Non-pigmented ciliary epithelial cell (primary cell): ENCODE results near the gene RAB33A.

Experiments used
- DNase-seq: peaks from one replicate; pipeline ENCODE4 v3.0.0-alpha.2; 2010; ENCODE audit warnings: low read depth

The RAB33A gene

DNA sequence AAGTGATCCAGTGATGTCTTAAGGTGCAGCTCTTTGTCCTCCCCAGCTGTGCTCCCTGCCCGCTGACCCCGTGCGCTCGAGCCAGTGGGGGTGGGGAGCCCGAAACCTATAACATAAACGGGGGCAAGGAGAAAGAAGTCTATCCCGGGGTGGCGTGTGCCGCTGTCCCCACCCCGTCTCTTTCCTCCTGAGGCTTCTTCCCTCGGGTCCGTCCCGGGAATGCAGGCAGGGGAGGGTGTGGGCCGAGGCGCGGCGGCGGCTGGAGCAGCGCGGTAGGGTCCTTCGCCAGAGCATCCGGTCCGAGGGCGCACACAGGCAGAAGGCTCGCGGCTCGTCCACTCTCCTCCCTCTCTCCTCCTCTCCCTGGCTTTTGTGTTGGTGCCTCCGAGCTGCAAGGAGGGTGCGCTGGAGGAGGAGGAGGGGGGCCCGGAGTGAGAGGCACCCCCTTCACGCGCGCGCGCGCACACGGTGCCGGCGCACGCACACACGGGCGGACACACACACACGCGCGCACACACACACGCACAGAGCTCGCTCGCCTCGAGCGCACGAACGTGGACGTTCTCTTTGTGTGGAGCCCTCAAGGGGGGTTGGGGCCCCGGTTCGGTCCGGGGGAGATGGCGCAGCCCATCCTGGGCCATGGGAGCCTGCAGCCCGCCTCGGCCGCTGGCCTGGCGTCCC lies at the start of gene RAB33A:
Gene RAB33A (plus strand): TSS at position 517 of the 681 bp plus-strand sequence. CDS start 101 bp downstream, at position 618.
- DNase-seq = no peak

GRCh38 chrX:130124577-130124976 lies 47.2 kb upstream of the RAB33A start:
- DNase-seq = no peak

GRCh38 chrX:130125091-130125874 lies 46.5 kb upstream of the RAB33A start:
- no peak for DNase-seq

- DNase-seq = no peak
Measured at GRCh38 chrX:130130990-130131389, 40.8 kb upstream of the RAB33A start.

- DNase-seq = no peak
Measured at GRCh38 chrX:130136496-130136895, 35.3 kb upstream of the RAB33A start.

DNA sequence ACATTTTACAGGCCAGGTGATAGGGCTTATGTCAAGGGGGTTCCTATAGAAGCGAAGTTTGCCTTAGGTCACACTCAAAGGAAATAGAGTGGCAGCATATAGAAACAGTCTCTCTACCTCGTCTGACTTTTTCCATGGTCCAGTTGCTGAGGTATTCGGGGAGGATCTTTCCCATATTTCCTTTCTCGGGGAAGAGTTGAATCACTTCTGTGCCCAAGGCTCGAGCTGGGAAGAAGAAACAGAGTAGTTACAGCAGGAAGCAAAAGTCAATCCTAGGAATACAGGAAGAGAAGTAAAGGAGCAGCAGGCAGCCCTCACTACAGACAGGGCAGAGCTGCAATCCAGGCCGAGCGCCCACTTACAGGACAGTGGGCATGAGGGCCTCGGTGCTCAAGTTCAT lies 34.8 kb upstream of the RAB33A start:
- DNase-seq = no peak

DNA sequence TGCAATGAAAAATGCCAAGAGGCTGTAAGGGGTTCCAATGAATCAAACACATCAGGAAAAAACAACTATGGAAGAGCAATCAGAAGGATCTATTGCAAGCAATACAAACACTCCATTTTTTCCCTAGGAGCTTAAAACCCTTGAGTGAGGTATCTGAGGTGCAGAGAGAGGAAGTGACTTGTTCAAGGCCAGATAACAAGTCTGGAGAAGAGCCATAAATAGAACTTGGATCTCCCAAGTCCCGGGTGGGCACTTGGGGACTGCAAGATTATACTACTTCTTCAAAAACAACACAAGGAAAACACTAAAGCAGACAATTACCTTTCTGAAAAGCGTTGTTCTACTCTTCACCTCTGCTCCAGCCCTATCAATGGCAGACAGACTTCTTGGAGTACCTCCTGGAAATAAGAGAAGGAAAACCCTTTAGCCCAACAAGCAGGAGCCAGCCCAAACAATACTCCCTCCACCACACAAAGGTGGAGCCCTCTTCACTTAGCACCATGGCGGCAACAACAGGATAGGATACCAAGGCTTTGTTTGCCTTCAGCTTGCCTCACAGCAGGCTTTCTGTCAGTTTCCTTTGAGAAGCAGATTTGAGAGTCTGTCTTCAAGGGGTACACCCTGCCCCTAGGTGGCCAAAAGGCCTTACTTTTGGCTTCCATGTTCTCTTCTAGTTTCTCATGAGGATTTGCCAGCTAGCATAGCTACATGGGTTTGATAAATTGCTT lies 32.1 kb upstream of the RAB33A start:
- no peak for DNase-seq

DNA sequence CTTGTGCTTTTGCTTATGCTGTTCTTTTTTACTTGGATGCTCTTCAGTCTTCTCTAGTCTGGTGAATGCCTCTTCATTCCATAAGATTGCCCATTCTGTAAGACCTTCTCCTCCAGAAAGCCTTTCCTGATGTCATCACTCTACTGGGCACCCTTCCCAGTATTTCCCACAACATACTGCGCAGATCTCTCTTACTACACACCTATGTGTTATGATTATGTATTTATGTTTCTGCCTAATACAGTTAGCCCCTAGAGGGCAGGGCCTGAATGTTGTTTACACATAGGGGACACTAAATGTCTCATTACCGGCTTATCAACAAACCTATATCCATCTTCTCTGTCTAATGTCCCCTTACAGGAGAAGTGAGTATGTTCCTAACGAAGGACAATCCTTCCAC lies 27.3 kb upstream of the RAB33A start:
- DNase-seq = no peak

DNA sequence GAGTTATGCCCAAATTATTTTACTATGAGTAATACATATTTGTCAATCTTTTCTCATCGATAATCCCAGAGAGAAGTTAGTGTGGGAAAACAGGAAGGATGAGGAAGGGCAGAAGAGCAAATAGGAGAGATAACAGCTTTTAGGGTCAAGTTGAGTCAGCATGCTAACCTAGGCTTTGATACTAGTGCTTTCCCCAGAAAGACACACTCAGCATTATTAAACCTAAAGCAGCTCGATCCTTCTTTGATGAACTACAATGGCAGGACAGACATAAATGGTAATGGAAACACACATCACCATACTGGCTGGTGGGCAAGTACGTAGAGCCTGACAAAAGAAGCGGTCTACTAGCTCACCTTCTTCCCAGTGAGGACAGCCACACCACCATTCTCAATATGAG lies 26.6 kb upstream of the RAB33A start:
- no peak for DNase-seq

GRCh38 chrX:130147631-130148030 lies 24.1 kb upstream of the RAB33A start:
- DNase-seq = no peak

GRCh38 chrX:130155564-130155963 lies 16.2 kb upstream of the RAB33A start:
- DNase-seq = no peak

DNA sequence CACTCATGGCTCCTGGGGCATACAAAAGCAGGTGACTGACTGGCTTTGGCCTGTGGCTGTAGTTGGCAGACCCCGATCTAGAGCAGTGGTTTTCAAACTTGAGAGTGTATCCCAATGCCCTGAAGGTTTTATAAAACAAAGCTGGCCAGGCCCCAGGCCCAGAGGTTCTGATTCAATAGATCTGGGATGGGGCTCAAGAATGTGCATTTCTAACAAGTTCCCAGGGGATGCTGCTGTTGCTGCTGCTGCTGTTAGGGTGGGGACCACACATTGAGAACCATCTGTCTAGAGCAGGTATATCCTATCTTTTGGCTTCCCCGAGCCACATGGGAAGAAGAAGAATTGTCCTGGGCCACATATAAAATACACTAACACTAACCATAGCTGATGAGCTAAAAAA lies 13.5 kb upstream of the RAB33A start:
- DNase-seq = no peak

GRCh38 chrX:130159776-130160175 lies 12.0 kb upstream of the RAB33A start:
- DNase-seq = no peak

DNA sequence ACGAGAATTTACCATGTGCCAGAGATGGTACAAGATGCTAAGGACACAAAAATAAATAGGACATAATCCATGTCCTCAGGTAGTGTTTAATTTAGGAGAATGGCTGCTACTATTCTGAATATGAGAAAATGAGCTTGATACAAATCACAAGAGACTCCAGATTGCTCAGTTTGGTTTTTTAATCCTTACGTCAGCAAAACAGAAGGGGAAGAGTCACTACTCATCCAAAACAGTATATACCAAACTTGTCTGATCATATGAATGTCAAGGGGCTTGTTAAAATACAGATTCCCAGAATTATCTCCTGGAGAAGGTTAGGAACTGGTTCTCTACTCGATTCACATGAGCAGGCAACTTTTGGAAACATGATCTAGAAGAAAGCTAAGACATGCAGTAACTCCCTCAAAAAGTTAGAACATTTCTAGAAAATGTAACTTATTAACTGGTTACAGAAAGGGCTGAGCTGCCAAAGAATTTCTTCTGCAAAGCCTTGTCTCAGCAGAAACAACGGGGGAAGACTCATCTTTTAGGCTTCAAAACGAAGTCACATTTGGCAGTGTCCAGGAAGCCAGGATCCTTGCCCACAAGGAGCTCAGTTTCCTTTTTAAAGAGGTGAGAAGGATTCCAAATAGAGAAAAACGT lies 9.5 kb upstream of the RAB33A start:
- DNase-seq = no peak

GRCh38 chrX:130163398-130163797 lies 8.4 kb upstream of the RAB33A start:
- DNase-seq = no peak

- DNase-seq = no peak
Measured at GRCh38 chrX:130165181-130165702, 6.5 kb upstream of the RAB33A start.

DNA sequence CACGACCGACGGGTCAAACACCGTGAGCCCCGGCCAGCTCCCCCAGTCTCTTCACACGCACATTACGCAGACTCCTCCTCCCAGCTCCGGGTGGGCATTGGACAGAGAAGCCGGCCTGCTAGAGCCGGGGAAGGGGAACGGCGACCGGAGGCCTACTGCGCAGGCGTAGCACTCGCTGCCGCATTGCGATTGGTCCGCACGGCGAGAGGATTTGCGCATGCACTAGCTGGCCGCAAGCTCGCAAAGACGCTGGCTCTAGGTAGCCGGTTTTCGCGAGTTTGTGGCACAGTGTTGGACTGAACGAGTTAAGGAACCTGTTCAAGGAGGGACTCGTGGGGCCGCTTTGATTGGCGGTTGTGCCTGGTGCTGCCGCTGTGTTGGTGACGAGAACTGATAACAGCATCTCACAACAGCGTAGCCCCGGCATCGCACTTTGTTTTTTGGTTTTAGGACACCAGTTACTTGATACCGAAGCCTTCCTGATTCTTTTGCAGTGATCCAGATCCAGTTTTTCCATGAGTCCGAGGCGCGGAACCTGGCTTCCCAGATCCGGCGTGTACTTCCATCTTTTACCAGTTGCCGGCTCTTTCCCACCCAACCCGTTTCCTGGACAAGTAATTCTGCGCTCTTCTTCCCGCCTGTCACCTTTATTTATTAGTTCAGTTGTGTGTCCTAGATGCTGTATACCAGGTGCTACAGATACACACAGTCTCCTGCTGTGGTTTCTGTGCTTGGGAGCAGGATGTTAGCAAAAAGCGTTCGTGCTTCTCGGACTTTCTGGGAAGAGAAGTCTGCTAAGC lies 5.9 kb upstream of the RAB33A start, which contains the start of gene AIFM1:
Gene AIFM1 (minus strand): TSS at position 139 of the 800 bp plus-strand sequence. CDS start 185 bp downstream, outside the sequence.
- DNase-seq = peak; percentile 80

DNA sequence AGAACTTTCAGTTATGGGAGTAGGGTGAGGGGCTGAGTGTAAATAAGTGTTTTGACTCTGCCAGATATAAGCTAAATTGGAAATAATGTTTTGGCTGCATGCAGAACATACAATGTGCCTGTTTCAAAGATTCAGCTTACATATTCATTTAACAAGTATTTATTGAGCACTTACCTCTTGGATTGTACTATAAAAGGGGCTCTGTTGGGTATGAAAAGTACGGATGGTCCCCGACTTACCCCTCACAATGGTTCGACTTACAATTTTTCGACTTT lies 5.3 kb upstream of the RAB33A start:
- no peak for DNase-seq

- DNase-seq = no peak
Measured at GRCh38 chrX:130167040-130167439, 4.7 kb upstream of the RAB33A start.

DNA sequence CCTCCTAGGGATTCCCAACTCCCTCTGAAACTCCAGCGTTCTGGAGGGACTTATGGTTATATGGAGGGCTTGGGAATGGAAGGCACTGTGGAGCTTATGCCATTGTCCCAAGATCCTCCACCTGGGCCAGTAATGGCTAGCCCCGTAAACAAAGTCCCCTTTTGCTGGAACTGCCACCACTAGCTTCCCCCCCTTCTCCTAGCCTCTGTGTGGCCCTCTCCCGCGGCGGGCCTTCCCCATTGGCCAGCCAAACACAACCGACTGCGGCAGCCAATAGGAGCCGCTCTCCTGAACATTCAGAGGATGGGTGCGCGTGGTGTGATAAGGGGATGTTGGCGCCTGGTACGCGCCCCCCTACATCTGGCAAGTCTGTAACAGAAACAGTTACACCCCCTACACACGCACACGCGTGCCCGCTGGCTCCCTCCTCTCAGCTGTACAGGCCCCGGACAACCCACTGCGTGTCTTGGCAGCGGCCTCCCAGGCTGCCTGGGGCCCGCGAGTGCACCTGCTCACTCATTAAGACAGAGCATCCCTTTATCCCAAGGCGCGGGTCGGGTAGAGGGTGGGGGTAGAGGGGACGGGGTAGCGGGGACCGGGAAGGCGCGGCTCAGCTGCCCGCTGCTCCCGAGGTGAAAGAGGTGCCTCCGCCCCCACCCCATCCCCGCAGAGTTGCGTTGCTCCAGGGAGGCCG lies 863 bp upstream of the RAB33A start:
- DNase-seq = no peak
